ENCODE measurements around the gene ELANE.

DNA sequence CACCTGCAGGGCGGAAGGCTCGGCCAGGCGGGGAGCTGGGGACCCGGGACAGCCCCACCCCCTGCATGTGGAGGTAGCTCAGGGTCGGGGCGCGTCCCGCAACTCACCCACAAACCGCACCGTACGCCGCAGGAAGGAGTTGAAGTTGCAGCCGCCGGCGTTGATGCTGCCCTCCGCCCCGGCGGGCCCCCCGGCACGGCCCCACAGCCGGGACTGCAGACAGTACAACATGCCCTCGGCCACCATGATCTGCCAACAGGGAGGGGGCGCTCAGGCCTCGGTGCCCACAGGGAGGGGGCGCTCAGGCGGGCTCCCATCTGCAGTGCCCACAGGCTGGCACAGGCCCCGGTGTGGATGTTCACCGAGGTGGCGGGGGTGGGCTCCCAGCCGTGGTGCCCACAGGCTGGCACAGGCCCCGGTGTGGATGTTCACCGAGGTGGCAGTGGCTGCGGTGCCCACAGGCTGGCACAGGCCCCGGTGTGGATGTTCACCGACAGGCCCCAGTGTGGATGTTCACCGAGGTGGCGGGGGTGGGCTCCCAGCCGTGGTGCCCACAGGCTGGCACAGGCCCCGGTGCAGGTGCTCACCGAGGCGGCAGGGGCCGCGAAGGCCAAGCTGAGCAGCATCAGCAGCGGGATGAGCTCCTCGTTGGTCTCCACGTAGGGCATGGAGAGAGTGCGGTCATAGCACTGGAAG, 36.9 kb upstream of the ELANE start:
- no peak for TF ChIP-seq POLR2A (IDR thresholded peaks at IDR 0.05)
- TF ChIP-seq, protein P1, sequence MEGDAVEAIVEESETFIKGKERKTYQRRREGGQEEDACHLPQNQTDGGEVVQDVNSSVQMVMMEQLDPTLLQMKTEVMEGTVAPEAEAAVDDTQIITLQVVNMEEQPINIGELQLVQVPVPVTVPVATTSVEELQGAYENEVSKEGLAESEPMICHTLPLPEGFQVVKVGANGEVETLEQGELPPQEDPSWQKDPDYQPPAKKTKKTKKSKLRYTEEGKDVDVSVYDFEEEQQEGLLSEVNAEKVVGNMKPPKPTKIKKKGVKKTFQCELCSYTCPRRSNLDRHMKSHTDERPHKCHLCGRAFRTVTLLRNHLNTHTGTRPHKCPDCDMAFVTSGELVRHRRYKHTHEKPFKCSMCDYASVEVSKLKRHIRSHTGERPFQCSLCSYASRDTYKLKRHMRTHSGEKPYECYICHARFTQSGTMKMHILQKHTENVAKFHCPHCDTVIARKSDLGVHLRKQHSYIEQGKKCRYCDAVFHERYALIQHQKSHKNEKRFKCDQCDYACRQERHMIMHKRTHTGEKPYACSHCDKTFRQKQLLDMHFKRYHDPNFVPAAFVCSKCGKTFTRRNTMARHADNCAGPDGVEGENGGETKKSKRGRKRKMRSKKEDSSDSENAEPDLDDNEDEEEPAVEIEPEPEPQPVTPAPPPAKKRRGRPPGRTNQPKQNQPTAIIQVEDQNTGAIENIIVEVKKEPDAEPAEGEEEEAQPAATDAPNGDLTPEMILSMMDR (IDR thresholded peaks at IDR 0.05 in 8 of 11, conservative IDR thresholded peaks at IDR 0.05 in 3 of 11): no peak
